Smooth muscle cell of trachea (primary cell): ENCODE measurements around the gene APEH. TPM values are rescaled to one million over a fixed set of nuclear protein-coding genes. Genes with fewer than 3 reads are reported as not detected.

Experiments used
- total RNA-seq: library from RNA; depleted of rRNA; stranded (reverse); fragments of >200 nt; gene quantifications from 2 replicates; pipeline ENCODE4 v1.2.1, GENCODE V29; 2014

Gene APEH
- 134 and 165 TPM in 2 replicates for total RNA-seq

DNA sequence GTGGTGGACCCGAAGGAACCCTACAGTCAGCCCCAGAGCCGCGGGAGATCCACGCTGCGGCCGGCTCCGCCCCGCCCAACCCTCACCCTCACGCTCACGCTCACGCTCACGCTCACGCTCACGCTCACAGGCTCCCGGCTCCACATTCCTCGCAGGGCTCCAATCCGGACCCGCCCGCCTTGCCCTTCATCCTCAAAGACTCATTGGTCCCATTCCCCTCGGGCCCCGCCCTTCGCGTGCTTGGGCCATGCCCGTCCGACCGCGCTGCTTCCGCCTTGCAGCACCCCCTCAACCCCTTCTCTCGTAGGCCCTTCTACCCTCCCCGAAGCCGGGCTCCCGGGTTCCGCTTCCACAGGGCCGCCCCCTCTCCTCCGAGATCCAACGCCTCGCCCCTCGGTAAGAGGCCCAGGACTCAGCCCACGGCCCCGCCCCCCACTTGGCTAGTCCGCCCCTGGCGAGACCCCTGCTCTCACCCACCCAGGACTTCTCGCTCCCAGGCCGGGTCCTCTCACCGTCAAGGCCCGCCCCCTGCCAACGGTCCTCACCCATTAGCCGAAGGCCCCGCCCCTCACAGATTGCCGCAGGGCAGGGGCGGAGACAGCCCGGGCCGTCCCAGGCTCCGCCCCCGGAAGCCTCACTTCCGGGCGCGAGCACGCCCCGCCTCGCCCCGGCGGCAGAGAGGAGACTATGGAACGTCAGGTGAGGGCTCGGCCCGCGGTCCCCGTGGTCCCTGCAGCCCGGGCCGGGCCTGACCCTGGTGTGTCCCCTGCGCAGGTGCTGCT is at the start of gene APEH:
APEH (plus strand) TSS at position 637 of the 782 bp plus-strand sequence; CDS start at position 688, 51 bp downstream.

GRCh38 chr3:49689046-49689907 is 15.1 kb downstream of the APEH start, which contains the start of the genes MST1 and RNF123:
TSS of gene MST1 (minus strand) at chr3:49689474. CDS start at chr3:49688691, 783 bp downstream.
TSS of gene RNF123 (plus strand) at chr3:49689557. CDS start at chr3:49691166, 1,609 bp downstream.

DNA sequence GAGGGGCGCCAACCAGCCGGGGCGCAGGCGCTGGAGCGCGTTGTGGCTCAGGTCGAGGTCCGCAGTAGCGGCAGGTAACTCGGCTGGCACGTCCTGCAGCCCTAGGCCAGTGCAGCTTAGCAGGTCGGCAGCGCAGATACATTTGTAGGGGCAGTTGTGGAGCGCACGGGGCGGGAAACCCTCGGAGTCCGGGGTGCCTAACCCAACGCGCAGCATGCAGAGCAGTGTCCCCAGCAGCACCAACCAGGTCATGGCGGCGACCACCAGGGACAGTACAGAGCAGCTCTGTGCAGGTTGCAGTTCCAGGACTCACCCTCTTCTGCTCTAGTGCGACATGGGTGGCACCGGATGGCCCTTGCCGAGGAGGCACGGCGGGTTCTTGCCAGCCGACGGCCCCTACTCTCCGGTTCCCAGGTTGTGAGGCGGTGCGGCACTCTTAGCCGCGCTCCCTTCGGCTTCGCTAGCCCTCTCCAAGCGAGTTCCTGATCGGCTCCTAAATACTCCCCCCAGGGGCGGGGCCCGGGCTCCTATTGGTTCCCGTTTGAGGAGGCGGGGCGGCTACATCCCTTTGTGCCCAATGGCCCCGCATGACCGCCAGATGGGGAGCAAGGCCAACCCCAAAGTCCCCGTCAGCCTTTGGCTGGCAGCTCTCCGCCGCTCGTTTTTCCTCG is 45.2 kb downstream of the APEH start, which contains the start of gene AMIGO3:
AMIGO3 (minus strand) TSS at position 471 of the 671 bp plus-strand sequence; CDS start at position 252, 219 bp downstream.

DNA sequence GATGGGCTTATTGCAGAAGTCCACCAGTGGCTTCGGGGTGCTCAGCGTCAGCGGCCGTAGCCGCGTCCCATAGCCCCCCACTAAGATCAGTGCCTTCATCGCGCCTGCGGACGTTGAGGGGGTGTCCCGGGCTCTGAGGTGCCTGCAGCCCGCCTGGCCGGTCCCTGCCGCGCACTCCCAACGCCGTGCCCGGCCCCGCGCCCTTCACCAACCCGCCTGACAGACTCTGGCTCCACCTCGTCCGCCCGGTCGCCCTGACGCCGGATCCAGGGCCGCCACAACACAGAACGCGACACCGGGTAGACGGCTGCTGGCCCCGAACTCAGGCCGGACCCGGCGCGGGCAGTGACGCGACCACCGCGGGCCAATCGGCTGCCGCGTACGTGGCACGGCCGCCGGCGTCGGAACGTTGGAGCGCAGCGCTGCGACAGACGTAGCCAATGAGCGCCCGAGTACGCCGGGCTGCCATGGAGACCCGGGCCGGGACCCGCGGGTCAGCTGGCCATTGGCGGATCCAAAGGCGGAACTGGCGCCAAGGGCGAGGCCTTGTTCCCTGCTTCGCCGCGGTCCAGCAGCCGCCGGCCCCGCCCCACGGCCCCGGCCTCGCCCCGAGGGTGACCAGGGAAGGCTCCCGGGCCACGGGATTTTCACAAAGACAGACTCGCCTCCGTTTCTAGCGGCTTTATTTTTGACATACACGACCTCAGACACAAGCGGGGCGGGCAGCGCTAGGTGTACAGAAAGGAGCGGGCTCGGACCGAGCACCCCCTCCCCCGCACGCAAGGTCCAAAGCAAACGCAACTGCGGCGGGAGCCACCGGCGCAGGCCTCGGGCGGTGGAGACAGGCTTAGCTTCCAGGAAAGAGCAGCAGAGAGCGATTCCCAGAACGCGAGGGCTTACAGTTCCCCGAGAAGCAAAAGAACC is 49.7 kb downstream of the APEH start, which contains the start of gene GMPPB:
GMPPB (minus strand) TSS at position 324 of the 924 bp plus-strand sequence; CDS start at position 99, 225 bp downstream.

Other genes starting within 250 kb of the APEH start
- gene NICN1, start 245.0 kb upstream of the APEH start, total RNA-seq: 5.1 and 7.4 TPM in 2 replicates
- gene DAG1, start 204.1 kb upstream of the APEH start, total RNA-seq: 41.3 and 53.8 TPM in 2 replicates
- under 0.01 and 0.17 TPM in 2 replicates for gene BSN, start 119.9 kb upstream of the APEH start, total RNA-seq
- 6.5 and 10.4 TPM in 2 replicates for gene MST1, start 15.1 kb downstream of the APEH start, total RNA-seq
- gene RNF123, start 15.2 kb downstream of the APEH start, total RNA-seq: 26.2 and 35.1 TPM in 2 replicates
- 0.29 and 1.8 TPM in 2 replicates for gene AMIGO3, start 45.3 kb downstream of the APEH start, total RNA-seq
- 22.0 and 30.5 TPM in 2 replicates for gene GMPPB, start 49.6 kb downstream of the APEH start, total RNA-seq
- 31.4 and 46.3 TPM in 2 replicates for gene IP6K1, start 112.2 kb downstream of the APEH start, total RNA-seq
- gene CDHR4, start 125.5 kb downstream of the APEH start, total RNA-seq: 0.33 TPM in 1 of 2 replicates, not detected in the other
- gene INKA1, start 128.9 kb downstream of the APEH start, total RNA-seq: 9.3 and 10.5 TPM in 2 replicates
- 46.7 and 92.1 TPM in 2 replicates for gene UBA7, start 139.6 kb downstream of the APEH start, total RNA-seq
- gene TRAIP, start 182.2 kb downstream of the APEH start, total RNA-seq: 1.2 and 4.4 TPM in 2 replicates
- not detected in 2 replicates for gene CAMKV, start 195.6 kb downstream of the APEH start, total RNA-seq
- 1.7 and 1.9 TPM in 2 replicates for gene MST1R, start 229.5 kb downstream of the APEH start, total RNA-seq